GM12872 (cell line): Measurements from ENCODE around the gene NUTM1.

ENCODE experiments used
- TF ChIP-seq, protein P1 (sequence below): IDR thresholded peaks from 3 replicates; pipeline ENCODE4 v1.5.1; 2011; ENCODE audit warnings: low read depth, mild to moderate bottlenecking, low read length, moderate library complexity; ENCODE audit not compliant: insufficient read depth

NUTM1 gene

DNA sequence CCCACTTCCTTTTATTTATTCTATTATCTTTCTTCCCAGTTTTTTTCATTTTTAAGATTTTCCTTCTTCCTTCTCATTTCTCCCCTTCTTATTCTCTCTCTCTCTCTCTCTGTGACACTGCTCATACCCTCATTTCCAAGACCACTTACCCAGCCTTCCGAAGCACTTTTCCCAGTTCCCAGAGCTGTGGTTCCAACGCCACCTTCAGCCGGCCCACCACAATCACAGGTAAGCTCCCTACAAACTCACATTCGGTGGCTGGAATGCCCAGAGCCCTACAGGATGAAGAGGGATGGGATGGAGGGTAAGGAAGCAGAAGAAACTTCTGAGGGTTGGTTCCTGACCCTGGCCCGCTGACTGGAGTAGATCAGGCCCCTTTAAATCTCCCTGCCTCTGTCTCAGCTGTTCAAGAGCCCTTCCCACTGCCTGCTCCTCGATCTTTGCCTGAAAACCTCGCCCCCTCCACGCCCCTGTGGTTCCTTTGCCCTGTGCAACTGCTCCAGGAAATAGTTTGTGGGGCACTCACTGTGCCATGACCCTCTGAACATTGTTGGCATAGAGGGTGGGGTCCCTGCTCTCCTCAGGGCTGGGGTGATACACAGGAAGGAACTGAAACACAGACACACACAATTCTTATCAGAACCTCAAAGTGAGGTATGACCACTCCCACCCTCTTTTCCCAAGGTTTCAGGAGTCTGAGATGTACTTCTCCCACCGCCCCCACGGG, 19.1 kb downstream of the NUTM1 start:
- TF ChIP-seq, protein P1, sequence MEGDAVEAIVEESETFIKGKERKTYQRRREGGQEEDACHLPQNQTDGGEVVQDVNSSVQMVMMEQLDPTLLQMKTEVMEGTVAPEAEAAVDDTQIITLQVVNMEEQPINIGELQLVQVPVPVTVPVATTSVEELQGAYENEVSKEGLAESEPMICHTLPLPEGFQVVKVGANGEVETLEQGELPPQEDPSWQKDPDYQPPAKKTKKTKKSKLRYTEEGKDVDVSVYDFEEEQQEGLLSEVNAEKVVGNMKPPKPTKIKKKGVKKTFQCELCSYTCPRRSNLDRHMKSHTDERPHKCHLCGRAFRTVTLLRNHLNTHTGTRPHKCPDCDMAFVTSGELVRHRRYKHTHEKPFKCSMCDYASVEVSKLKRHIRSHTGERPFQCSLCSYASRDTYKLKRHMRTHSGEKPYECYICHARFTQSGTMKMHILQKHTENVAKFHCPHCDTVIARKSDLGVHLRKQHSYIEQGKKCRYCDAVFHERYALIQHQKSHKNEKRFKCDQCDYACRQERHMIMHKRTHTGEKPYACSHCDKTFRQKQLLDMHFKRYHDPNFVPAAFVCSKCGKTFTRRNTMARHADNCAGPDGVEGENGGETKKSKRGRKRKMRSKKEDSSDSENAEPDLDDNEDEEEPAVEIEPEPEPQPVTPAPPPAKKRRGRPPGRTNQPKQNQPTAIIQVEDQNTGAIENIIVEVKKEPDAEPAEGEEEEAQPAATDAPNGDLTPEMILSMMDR, result no peak

DNA sequence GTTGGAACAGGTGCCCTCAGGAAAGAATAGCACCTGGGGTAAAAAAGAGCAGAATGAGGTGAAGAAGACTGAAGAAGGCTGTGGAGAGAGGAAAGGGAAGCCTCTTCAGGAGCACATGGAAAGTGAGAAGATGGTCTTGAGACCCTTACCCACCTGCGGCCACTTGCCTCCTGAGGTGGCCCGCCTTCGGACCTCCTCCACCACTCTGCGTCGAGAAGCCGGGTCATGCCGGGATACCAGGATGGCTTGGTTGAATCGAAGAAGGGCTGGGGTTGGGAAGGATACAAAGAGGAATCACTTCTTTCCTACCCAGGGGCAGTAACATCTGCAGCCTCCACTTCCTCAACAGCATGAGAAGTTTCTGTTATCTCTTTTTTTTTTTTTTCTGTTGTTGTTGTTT, 20.9 kb downstream of the NUTM1 start:
- TF ChIP-seq, protein P1, result no peak

DNA sequence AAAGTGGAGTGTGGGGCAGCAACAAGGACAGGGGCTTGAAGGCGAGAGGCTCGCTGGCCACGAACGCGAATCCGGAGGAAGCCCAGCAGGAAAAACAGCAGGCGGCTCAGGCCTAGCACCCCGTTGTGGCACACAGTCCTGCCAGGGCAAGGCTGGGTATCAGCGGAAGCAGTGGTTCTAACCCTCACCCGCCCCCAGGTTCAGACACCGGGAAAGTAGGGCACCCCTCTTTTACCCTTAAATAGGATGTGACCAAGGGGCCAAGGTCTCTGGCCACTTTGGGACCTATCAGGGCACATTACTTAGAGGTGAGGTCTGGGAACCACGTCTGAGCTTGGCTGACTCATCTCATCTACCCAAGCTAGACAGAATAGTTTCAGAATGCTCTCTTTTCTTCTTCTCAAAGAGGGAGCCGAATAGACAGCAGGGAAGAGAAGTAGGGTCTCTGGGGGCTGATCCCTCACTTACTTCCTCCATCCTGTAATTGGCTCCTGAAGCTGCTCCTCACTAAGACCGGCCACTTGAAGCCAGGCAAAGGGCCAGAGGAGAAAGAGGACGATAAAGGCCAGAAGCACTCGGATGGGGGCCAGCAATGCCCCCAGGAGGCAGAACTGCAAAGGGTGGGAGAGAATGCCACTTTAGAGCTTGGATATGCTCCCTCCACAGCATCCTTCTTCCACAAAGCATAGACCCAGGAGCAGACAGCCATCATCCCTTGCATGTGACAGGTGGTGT, 22.1 kb downstream of the NUTM1 start:
- TF ChIP-seq, protein P1, result no peak

DNA sequence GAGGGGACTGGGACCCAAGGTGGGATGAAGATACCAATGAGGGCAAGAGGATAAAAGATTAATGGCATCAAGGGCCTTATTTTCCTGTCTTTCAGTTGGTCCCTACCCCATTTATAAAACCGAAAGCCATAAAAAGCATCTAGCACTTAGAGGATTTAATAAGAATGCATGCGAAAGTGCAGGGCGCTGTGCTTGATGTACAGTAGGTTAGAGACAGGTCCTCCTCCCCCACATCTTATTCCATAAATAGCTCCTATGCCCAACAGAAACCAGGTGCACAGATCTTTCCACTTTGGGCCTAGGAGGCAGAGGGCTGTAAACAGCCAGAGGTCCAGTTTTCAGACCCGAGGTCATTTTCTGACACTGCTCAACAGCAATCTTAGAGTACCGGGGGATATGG, 22.7 kb downstream of the NUTM1 start:
- TF ChIP-seq, protein P1, result no peak

DNA sequence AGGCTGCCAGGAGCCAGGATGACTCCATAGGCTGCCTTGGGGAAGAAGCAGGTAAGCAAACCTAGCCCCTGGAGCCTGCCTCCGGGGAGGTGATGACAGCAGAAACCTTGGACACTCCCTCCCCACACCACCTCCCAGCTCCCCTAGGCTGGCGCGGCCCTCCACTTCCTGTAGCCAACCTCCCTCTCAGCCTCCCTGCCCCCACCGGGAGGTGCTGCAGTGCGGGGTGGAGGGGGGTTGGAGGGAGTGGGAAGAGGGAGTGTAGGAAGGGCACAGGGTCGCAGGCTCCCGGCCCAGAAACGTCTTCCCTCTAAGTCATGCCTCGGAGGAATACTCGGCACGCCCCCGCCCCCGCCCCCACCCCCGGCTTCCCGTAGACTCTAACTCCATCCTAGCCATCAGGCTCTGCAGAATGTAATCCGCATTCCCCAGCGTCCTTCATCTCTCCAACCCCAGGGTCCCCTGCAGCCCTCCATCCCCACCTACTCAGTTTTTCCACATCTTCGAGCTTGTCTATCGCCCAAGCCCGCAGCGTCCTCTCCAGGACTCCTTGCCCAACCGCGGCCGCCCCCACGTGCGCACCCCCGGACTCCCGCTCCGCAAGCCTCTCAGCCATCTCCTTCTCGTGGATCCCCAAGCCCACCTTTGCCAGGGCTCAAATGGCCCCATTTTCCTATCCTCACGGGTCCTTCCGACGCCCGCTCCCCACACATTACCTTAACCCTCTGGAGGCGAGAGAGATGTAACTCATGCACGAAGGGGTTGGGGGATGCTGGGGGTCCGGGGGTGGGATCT, 23.4 kb downstream of the NUTM1 start:
- TF ChIP-seq, protein P1, result no peak

DNA sequence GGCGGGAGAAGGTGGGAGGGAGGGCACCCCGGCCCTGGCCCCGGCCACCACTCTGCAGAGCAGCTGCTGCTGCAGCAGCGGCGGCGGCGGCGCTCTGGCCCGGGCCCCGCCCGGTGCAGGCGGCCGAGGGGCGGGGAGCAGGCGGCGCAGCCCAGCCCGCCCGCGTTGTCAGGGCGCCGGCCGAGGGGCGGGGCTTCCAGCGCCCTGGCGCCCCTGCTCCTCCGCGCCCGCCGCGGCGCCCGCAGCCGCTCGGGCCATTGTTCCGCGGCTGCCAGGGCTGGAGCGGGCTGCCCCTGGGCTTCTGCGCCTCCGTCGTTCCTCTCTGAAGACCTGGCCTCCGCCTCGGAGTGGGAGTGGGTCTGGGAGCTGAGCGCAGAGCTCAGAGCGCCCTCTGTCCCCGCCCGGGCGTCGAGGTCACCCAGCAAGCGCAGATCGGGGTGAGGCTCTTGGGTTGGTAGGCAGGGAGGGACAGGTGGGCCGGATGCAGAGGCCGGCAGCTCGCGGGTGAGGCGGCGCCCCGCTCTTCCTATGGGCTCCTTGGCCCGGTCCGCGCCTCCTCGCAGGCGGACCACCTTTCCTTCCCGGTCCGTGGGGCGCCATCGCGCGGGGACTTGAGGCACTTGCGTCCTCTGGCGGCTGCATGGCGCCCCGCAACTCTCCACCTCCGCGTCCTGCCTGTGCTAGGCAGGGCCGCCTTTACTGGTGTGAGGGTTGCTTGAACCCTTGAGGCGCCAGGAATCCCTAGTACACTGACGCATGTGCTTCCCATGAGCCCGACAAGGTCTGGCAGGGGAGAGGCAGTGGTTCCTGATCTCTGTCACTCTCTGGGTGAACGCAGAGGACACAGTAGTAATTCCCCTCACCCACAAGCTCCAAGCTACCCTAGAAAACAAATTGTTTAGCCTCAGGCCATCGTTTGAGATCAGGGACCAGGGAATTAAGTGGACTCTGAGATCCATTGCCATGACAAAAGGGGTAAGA, 24.3 kb downstream of the NUTM1 start, which contains the start of gene LPCAT4:
TSS of gene LPCAT4 (minus strand) at position 96 of the 981 bp plus-strand sequence. CDS start 96 bp downstream, outside the sequence.
- TF ChIP-seq, protein P1, result peak; percentile 91
